ENCODE measurements around the gene KLHL15.
A peak's percentile ranks its signal among the peaks of the same experiment; 100 is the strongest.

The KLHL15 gene

GRCh38 chrX:24037729-24038128 is 10.7 kb upstream of the KLHL15 start:
- TF ChIP-seq CTCF (conservative IDR thresholded peaks at IDR 0.05; ENCODE audit: control insufficient read depth, insufficient read depth, low read depth, low read length) = no peak
- DNase-seq (ENCODE audit: low read depth) = no peak

GRCh38 chrX:24034485-24034884 is 7.5 kb upstream of the KLHL15 start:
- no peak for DNase-seq (ENCODE audit: low read depth)
- TF ChIP-seq CTCF (conservative IDR thresholded peaks at IDR 0.05; ENCODE audit: control insufficient read depth, insufficient read depth, low read depth, low read length) = no peak
- no peak overlapping the region for H3K4me3 ChIP-seq (ENCODE audit: control insufficient read depth, low read depth, low read length)

More at GRCh38 chrX:24037729-24038128, 10.7 kb upstream of the KLHL15 start:
- H3K4me3 ChIP-seq (ENCODE audit: control insufficient read depth, low read depth, low read length) = no peak overlapping the region

GRCh38 chrX:24030597-24030996 is 3.6 kb upstream of the KLHL15 start:
- no peak for DNase-seq (ENCODE audit: low read depth)
- H3K4me3 ChIP-seq (ENCODE audit: control insufficient read depth, low read depth, low read length) = no peak overlapping the region
- TF ChIP-seq CTCF (conservative IDR thresholded peaks at IDR 0.05; ENCODE audit: control insufficient read depth, insufficient read depth, low read depth, low read length) = no peak

GRCh38 chrX:24027985-24028384 is 999 bp upstream of the KLHL15 start:
- no peak for TF ChIP-seq CTCF (conservative IDR thresholded peaks at IDR 0.05; ENCODE audit: control insufficient read depth, insufficient read depth, low read depth, low read length)
- DNase-seq (ENCODE audit: low read depth) = no peak
- no peak overlapping the region for H3K4me3 ChIP-seq (ENCODE audit: control insufficient read depth, low read depth, low read length)

GRCh38 chrX:24026432-24026831 is 554 bp downstream of the KLHL15 start:
- TF ChIP-seq CTCF (conservative IDR thresholded peaks at IDR 0.05; ENCODE audit: control insufficient read depth, insufficient read depth, low read depth, low read length) = no peak
- H3K4me3 ChIP-seq (ENCODE audit: control insufficient read depth, low read depth, low read length) = peak overlapping the region; percentile 68
- DNase-seq (ENCODE audit: low read depth) = peak; percentile 26

- TF ChIP-seq CTCF (conservative IDR thresholded peaks at IDR 0.05; ENCODE audit: control insufficient read depth, insufficient read depth, low read depth, low read length) = no peak
- DNase-seq (ENCODE audit: low read depth) = peak; percentile 87
- peak overlapping the region; percentile 68 for H3K4me3 ChIP-seq (ENCODE audit: control insufficient read depth, low read depth, low read length)
Observed at GRCh38 chrX:24025741-24026403, 1.1 kb downstream of the KLHL15 start.

All from fibroblast of mammary gland (primary cell).